Measurements from ENCODE around the gene NANOS3.

Gene NANOS3

GRCh38 chr19:13856497-13856896 is 20.4 kb upstream of the NANOS3 start:
- no peak overlapping the region for H3K4me2 ChIP-seq (ENCODE audit: low read length)
- H2AFZ ChIP-seq (ENCODE audit: low read length) = no peak overlapping the region
- no peaks in the 10 kb centered on the region for H4K20me1 ChIP-seq (ENCODE audit: insufficient read depth, low read length)
- no peak overlapping the region for H3K9ac ChIP-seq (ENCODE audit: low read length)
- no peaks in the 10 kb centered on the region for H3K79me2 ChIP-seq (ENCODE audit: insufficient read depth, low read length)
- H3K27ac ChIP-seq (ENCODE audit: low read depth, low read length, poor library complexity, severe bottlenecking) = no peak overlapping the region
- no peak for TF ChIP-seq EZH2 (IDR thresholded peaks at IDR 0.05; ENCODE audit: borderline replicate concordance, low read length)
- TF ChIP-seq, protein P1, sequence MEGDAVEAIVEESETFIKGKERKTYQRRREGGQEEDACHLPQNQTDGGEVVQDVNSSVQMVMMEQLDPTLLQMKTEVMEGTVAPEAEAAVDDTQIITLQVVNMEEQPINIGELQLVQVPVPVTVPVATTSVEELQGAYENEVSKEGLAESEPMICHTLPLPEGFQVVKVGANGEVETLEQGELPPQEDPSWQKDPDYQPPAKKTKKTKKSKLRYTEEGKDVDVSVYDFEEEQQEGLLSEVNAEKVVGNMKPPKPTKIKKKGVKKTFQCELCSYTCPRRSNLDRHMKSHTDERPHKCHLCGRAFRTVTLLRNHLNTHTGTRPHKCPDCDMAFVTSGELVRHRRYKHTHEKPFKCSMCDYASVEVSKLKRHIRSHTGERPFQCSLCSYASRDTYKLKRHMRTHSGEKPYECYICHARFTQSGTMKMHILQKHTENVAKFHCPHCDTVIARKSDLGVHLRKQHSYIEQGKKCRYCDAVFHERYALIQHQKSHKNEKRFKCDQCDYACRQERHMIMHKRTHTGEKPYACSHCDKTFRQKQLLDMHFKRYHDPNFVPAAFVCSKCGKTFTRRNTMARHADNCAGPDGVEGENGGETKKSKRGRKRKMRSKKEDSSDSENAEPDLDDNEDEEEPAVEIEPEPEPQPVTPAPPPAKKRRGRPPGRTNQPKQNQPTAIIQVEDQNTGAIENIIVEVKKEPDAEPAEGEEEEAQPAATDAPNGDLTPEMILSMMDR (IDR thresholded peaks at IDR 0.05; ENCODE audit: low read length) = no peak
- no peaks in the 10 kb centered on the region for H3K36me3 ChIP-seq (ENCODE audit: insufficient read depth, low read length)
- H3K4me1 ChIP-seq (ENCODE audit: insufficient read depth, low read length, severe bottlenecking) = no peaks in the 10 kb centered on the region
- H3K9me2 ChIP-seq (ENCODE audit: low read depth, low read length) = no peaks in the 10 kb centered on the region
- no peak overlapping the region for H3K4me3 ChIP-seq (ENCODE audit: low read depth, low read length, poor library complexity, severe bottlenecking)
- peaks cover 4% of the 10 kb centered on the region; the same call in 1 of the 2 replicates for H3K27me3 ChIP-seq (ENCODE audit: insufficient read depth, low read length)
- H3F3A ChIP-seq (ENCODE audit: insufficient read depth, low read length) = no peaks in the 10 kb centered on the region
- no peaks in the 10 kb centered on the region for H3K9me3 ChIP-seq (ENCODE audit: low read length)

DNA sequence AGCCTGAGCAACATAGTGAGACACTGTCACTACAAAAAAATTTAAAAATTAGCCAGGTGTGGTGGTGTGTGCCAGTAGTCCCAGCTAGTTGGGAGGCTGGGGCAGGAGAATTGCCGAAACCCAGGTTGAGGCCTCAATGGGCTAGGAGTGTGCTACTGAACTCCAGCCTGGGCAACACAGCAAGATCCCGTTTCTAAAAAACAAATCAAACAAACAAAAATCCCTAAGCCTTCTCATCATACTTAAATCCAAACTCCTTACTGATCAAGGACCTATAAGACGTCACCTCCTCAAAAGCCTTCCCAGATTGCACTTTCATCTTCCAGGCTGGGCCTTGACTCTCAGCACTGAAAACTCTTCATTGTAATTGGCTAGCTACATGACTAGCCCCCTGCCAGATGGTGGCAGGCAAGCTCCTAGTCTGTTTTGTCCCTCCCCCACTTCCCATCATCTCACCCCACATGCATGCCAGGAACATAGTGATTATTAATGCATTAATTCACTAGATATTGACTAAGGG is 17.5 kb upstream of the NANOS3 start:
- no peak overlapping the region for H3K9ac ChIP-seq (ENCODE audit: low read length)
- H3F3A ChIP-seq (ENCODE audit: insufficient read depth, low read length) = no peaks in the 10 kb centered on the region
- no peaks in the 10 kb centered on the region for H4K20me1 ChIP-seq (ENCODE audit: insufficient read depth, low read length)
- no peaks in the 10 kb centered on the region for H3K79me2 ChIP-seq (ENCODE audit: insufficient read depth, low read length)
- no peak overlapping the region for H3K27ac ChIP-seq (ENCODE audit: low read depth, low read length, poor library complexity, severe bottlenecking)
- no peaks in the 10 kb centered on the region for H3K9me3 ChIP-seq (ENCODE audit: low read length)
- peaks cover 8% of the 10 kb centered on the region; the same call in 1 of the 2 replicates for H3K27me3 ChIP-seq (ENCODE audit: insufficient read depth, low read length)
- H3K4me3 ChIP-seq (ENCODE audit: low read depth, low read length, poor library complexity, severe bottlenecking) = no peak overlapping the region
- no peaks in the 10 kb centered on the region for H3K36me3 ChIP-seq (ENCODE audit: insufficient read depth, low read length)
- no peak overlapping the region for H2AFZ ChIP-seq (ENCODE audit: low read length)
- no peaks in the 10 kb centered on the region for H3K9me2 ChIP-seq (ENCODE audit: low read depth, low read length)
- H3K4me1 ChIP-seq (ENCODE audit: insufficient read depth, low read length, severe bottlenecking) = peaks cover 6% of the 10 kb centered on the region
- H3K4me2 ChIP-seq (ENCODE audit: low read length) = no peak overlapping the region
- no peak for TF ChIP-seq EZH2 (IDR thresholded peaks at IDR 0.05; ENCODE audit: borderline replicate concordance, low read length)
- TF ChIP-seq, protein P1 (IDR thresholded peaks at IDR 0.05; ENCODE audit: low read length) = no peak

GRCh38 chr19:13860679-13861391 is 16.1 kb upstream of the NANOS3 start:
- Histone ChIP-seq H3K4me3 (ENCODE audit: low read depth, low read length, poor library complexity, severe bottlenecking) (no peak overlapping the region), H4K20me1 (ENCODE audit: insufficient read depth, low read length) (no peaks in the 10 kb centered on the region), H3K9me3 (ENCODE audit: low read length) (no peaks in the 10 kb centered on the region), H3K9ac (ENCODE audit: low read length) (no peak overlapping the region), H3K36me3 (ENCODE audit: insufficient read depth, low read length) (no peaks in the 10 kb centered on the region), H3K79me2 (ENCODE audit: insufficient read depth, low read length) (no peaks in the 10 kb centered on the region), H3K9me2 (ENCODE audit: low read depth, low read length) (no peaks in the 10 kb centered on the region), H3F3A (ENCODE audit: insufficient read depth, low read length) (no peaks in the 10 kb centered on the region), H3K4me2 (ENCODE audit: low read length) (no peak overlapping the region), H3K27ac (ENCODE audit: low read depth, low read length, poor library complexity, severe bottlenecking) (no peak overlapping the region), H2AFZ (ENCODE audit: low read length) (no peak overlapping the region), H3K4me1 (ENCODE audit: insufficient read depth, low read length, severe bottlenecking) (peaks cover 6% of the 10 kb centered on the region), H3K27me3 (ENCODE audit: insufficient read depth, low read length) (peaks cover 11% of the 10 kb centered on the region; the same call in 1 of the 2 replicates)
- TF ChIP-seq, protein P1 (IDR thresholded peaks at IDR 0.05; ENCODE audit: low read length) = no peak
- TF ChIP-seq EZH2 (IDR thresholded peaks at IDR 0.05; ENCODE audit: borderline replicate concordance, low read length) = no peak
